Endothelial cell of umbilical vein (primary cell): Measurements from ENCODE around the gene SH3BP1. TPM values are rescaled to one million over a fixed set of nuclear protein-coding genes. Genes with fewer than 3 reads are reported as not detected.

Experiments used
- BruUV-seq: library from RNA; stranded (reverse); fragments of 400-500 nt; replicated peaks from 2 replicates; lab custom pipeline; 2021; lab: Mats Ljungman, UMichigan
- CTCF ChIA-PET: fragments of 300-600, 350-600 bp; sonication (Branson Sonifier 250); formaldehyde crosslinking; loops from one replicate; lab custom pipeline; 2021; ENCODE audit warnings: antibody characterized with exemption, inconsistent platforms; lab: Charles Lee
- POLR2A ChIA-PET: fragments of 300-600, 350-600 bp; sonication (Branson Sonifier 250); formaldehyde crosslinking; loops from one replicate; lab custom pipeline; 2021; ENCODE audit warnings: antibody characterized with exemption, inconsistent platforms; lab: Charles Lee
- DNase-seq: peaks from one replicate; pipeline ENCODE4 v3.0.0-alpha.2; 2011; ENCODE audit warnings: low read depth, low spot score
- FAIRE-seq: peaks from 2 replicates; lab custom pipeline; 2011; peaks lifted over from hg19 to GRCh38; lab: Jason Lieb, UNC
- H2AFZ ChIP-seq: 2 replicates; pipeline ENCODE4 v1.6.0; 2012; ENCODE audit warnings: low read depth, low read length, control low read depth, inconsistent platforms
- H3K27ac ChIP-seq: 2 replicates; pipeline ENCODE4 v1.5.1; 2011; ENCODE audit warnings: low read depth, mild to moderate bottlenecking, control low read depth, low read length, moderate library complexity; ENCODE audit not compliant: insufficient read depth
- H3K27me3 ChIP-seq, 2 experiments: 2 replicates each; pipeline versions ENCODE4 v1.6.0 to v1.6.1; 2011; ENCODE audit warnings: low read length in 2 of 2, mixed read lengths in 1 of 2; ENCODE audit not compliant: control insufficient read depth in 2 of 2, insufficient read depth in 2 of 2
- H3K36me3 ChIP-seq, 2 experiments: 2 replicates in 1 of 2; 3 replicates in 1 of 2; pipeline ENCODE4 v1.5.1; 2011; ENCODE audit warnings: low read length in 2 of 2, mild to moderate bottlenecking in 1 of 2, moderate library complexity in 1 of 2; ENCODE audit not compliant: control insufficient read depth in 2 of 2, insufficient read depth in 2 of 2; ENCODE audit errors: extremely low read depth in 1 of 2
- H3K4me1 ChIP-seq: 3 replicates; pipeline ENCODE4 v1.5.1; 2011; ENCODE audit warnings: mild to moderate bottlenecking, low read length; ENCODE audit not compliant: control insufficient read depth, insufficient read depth; ENCODE audit errors: extremely low read depth
- H3K4me2 ChIP-seq: 2 replicates; pipeline ENCODE4 v1.6.1; 2011; ENCODE audit warnings: low read length, control low read depth, mixed read lengths; ENCODE audit not compliant: insufficient read depth
- H3K4me3 ChIP-seq, 3 experiments: fragments of 200-600 bp in 1 of 3; sonication (generic), shearing (Covaris generic) in 1 of 3; replicated peaks in 1 of 3; 2 replicates each; pipeline ENCODE4 v1.5.1; 2011 to 2016; ENCODE audit warnings: control low read depth in 3 of 3, low read length in 3 of 3, mild to moderate bottlenecking in 2 of 3, inconsistent platforms in 1 of 3, low read depth in 1 of 3, moderate library complexity in 1 of 3; ENCODE audit not compliant: insufficient read depth in 1 of 3
- H3K79me2 ChIP-seq: 2 replicates; pipeline ENCODE4 v1.6.0; 2012; ENCODE audit warnings: low read length, inconsistent platforms; ENCODE audit not compliant: control insufficient read depth, insufficient read depth
- H3K9ac ChIP-seq: replicated peaks from 2 replicates; pipeline ENCODE3; 2011; ENCODE audit warnings: low read length, control low read depth; ENCODE audit not compliant: insufficient read depth; ENCODE audit errors: extremely low read depth
- H3K9me1 ChIP-seq: replicated peaks from 3 replicates; pipeline ENCODE4 v1.6.0; 2011; ENCODE audit warnings: mild to moderate bottlenecking, low read length; ENCODE audit not compliant: control insufficient read depth, insufficient read depth; ENCODE audit errors: extremely low read depth
- H3K9me3 ChIP-seq: replicated peaks from 2 replicates; pipeline ENCODE4 v1.5.1; 2012; ENCODE audit warnings: low read length, inconsistent platforms; ENCODE audit not compliant: control insufficient read depth, insufficient read depth
- H4K20me1 ChIP-seq: replicated peaks from 2 replicates; pipeline ENCODE3; 2011; ENCODE audit warnings: mild to moderate bottlenecking, low read length; ENCODE audit not compliant: control insufficient read depth, insufficient read depth; ENCODE audit errors: extremely low read depth
- EZH2 ChIP-seq: IDR thresholded peaks from 2 replicates; pipeline ENCODE4 v1.6.1; 2012; ENCODE audit warnings: borderline replicate concordance, low read depth, mild to moderate bottlenecking, moderate library complexity, low read length, inconsistent platforms; ENCODE audit not compliant: severe bottlenecking
- FOS ChIP-seq: IDR thresholded peaks from 2 replicates; pipeline ENCODE4 v1.6.1; 2011; ENCODE audit warnings: mild to moderate bottlenecking, low read length, moderate library complexity, borderline replicate concordance; ENCODE audit not compliant: insufficient read depth
- GATA2 ChIP-seq: IDR thresholded peaks from 2 replicates; pipeline ENCODE4 v1.7.0; 2011; ENCODE audit warnings: low read depth, mild to moderate bottlenecking, moderate library complexity, mixed read lengths, low read length; ENCODE audit not compliant: insufficient read length, insufficient read depth
- JUN ChIP-seq: IDR thresholded peaks from 2 replicates; pipeline ENCODE4 v1.6.1; 2011; ENCODE audit warnings: borderline replicate concordance, low read depth; ENCODE audit not compliant: insufficient read length, insufficient read depth
- MYC ChIP-seq: IDR thresholded peaks from one replicate; pipeline ENCODE4 v1.6.1; 2011; ENCODE audit warnings: mild to moderate bottlenecking, low read depth, low read length
- POLR2A ChIP-seq: IDR thresholded peaks from 2 replicates; pipeline ENCODE4 v1.6.1; 2012; ENCODE audit warnings: low read depth, mild to moderate bottlenecking, control low read depth, low read length
- dilution Hi-C: fragments of 300-500 bp; cut with MboI; formaldehyde crosslinking; loops from one replicate; pipeline ENCODE4 v1.15.0; 2019; ENCODE audit warnings: low sequenced_read_pairs; ENCODE audit not compliant: extremely low pct_ligation_motif_present
- intact Hi-C: fragments of 100-400 bp; cut with micrococcal nuclease; formaldehyde crosslinking; loops from one replicate; pipeline ENCODE4 v1.10.0; 2022
- polyA plus RNA-seq, 4 experiments: library from polyadenylated mRNA; depleted of rRNA in 3 of 4; stranded (reverse) in 3 of 4; unstranded in 1 of 4; fragments of >200 nt; gene quantifications; 2 replicates each; pipeline versions ENCODE4 v1.2.1 to v1.2.3, GENCODE V29; 2011 to 2012; ENCODE audit warnings: missing spikeins in 1 of 4
- total RNA-seq: library from RNA; stranded (reverse); gene quantifications from 2 replicates; pipeline ENCODE4 v1.2.3, GENCODE V29; 2021
- TF ChIP-seq, protein P1 (sequence below), 2 donors: IDR thresholded peaks; 1 replicate in 1 of 2; 2 replicates in 1 of 2; pipeline ENCODE4 v1.5.1; 2011; ENCODE audit warnings: low read length in 2 of 2, mild to moderate bottlenecking in 2 of 2, moderate library complexity in 2 of 2, control low read depth in 1 of 2, inconsistent platforms in 1 of 2, low read depth in 1 of 2; ENCODE audit not compliant: insufficient read depth in 1 of 2; ENCODE audit errors: extremely low read depth in 1 of 2
- TF ChIP-seq, protein P2 (sequence below): IDR thresholded peaks from 2 replicates; pipeline ENCODE4 v1.6.1; 2011; ENCODE audit not compliant: insufficient read depth, insufficient read length

SH3BP1 gene
- total and polyA plus RNA-seq, 2 donors (not counting 3 experiments of a cell fraction or from before 2014, with no cell fraction given): 2.3 to 4.3 TPM

DNA sequence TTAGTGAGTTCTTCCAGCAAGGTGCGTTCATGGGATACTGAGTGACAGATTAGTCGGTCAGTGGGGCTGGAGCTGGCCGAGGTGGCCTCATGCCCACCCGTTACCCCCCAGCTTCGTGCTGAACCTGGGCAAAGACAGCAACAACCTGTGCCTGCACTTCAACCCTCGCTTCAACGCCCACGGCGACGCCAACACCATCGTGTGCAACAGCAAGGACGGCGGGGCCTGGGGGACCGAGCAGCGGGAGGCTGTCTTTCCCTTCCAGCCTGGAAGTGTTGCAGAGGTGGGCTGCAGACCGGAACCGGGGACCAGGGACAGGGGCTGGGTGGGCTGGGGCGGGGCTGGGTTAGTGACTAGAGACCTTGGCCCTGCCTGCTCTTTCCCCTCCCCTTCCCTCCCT, 38.9 kb downstream of the SH3BP1 start:
- dilution Hi-C loops (no loop called here), intact Hi-C loops (loop anchor here (5.0 kb wide), 2 partner anchors 114 to 116 kb away; partner anchors contain the start of gene CDC42EP1)
- ChIA-PET POLR2A (interaction anchor here (0.6 to 0.7 kb wide), 2 partner anchors 27 to 35 kb away, joined by 3 to 5 read pairs; no protein-coding TSS in a partner anchor), CTCF (interaction anchor here (8.7 kb wide), 1 partner anchor 35 kb away, joined by 307 read pairs; no protein-coding TSS in a partner anchor)
- Histone ChIP-seq H3K9me1 (no peaks in the 10 kb centered on the region), H3K79me2 (peaks cover 28% of the 10 kb centered on the region), H3K4me1 (peaks cover 9% of the 10 kb centered on the region), H4K20me1 (no peaks in the 10 kb centered on the region), H3K9me3 (no peaks in the 10 kb centered on the region), H2AFZ (no peak overlapping the region), H3K9ac (no peak overlapping the region), H3K36me3 (peaks cover 7 to 8% of the 10 kb centered on the region in 2 experiments), H3K27me3 (no peaks in the 10 kb centered on the region), H3K27ac (no peak overlapping the region), H3K4me2 (peak overlapping the region; percentile 43), H3K4me3 (peak overlapping the region in 1 of 3 experiments; percentile 35)
- FAIRE-seq: no peak
- TF ChIP-seq, protein P1, sequence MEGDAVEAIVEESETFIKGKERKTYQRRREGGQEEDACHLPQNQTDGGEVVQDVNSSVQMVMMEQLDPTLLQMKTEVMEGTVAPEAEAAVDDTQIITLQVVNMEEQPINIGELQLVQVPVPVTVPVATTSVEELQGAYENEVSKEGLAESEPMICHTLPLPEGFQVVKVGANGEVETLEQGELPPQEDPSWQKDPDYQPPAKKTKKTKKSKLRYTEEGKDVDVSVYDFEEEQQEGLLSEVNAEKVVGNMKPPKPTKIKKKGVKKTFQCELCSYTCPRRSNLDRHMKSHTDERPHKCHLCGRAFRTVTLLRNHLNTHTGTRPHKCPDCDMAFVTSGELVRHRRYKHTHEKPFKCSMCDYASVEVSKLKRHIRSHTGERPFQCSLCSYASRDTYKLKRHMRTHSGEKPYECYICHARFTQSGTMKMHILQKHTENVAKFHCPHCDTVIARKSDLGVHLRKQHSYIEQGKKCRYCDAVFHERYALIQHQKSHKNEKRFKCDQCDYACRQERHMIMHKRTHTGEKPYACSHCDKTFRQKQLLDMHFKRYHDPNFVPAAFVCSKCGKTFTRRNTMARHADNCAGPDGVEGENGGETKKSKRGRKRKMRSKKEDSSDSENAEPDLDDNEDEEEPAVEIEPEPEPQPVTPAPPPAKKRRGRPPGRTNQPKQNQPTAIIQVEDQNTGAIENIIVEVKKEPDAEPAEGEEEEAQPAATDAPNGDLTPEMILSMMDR (IDR thresholded peaks at IDR 0.05; ENCODE audit: extremely low read depth in 1 of 2, insufficient read depth in 1 of 2, low read depth in 1 of 2, low read length in 2 of 2): no peak
- TF ChIP-seq POLR2A: no peak
- no peak for TF ChIP-seq EZH2
- no peak for TF ChIP-seq GATA2
- TF ChIP-seq MYC: no peak
- TF ChIP-seq FOS: no peak
- TF ChIP-seq, protein P2, sequence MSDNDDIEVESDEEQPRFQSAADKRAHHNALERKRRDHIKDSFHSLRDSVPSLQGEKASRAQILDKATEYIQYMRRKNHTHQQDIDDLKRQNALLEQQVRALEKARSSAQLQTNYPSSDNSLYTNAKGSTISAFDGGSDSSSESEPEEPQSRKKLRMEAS: no peak
- TF ChIP-seq JUN: no peak
- DNase-seq: no peak
- BruUV-seq: no TSS peak
